Mucosa of descending colon (tissue), 3 donors: Measurements from ENCODE around the gene MRPL34. TPM values are rescaled to one million over a fixed set of nuclear protein-coding genes. Genes with fewer than 3 reads are reported as not detected.

Experiments
- ATAC-seq: fragments of 200-7000 bp; cut with Tn5 transposase; one replicate; pipeline ENCODE4 v1.9.1; 2020; ENCODE audit warnings: mild to moderate bottlenecking, moderate library complexity
- DNase-seq, 3 donors: peaks; one replicate each; pipeline ENCODE4 v3.0.0-alpha.2; 2020
- H3K36me3 ChIP-seq: fragments of 200-600 bp; one replicate; pipeline ENCODE4 v1.8.0; 2021; ENCODE audit warnings: low read depth, mild to moderate bottlenecking
- H3K4me1 ChIP-seq: fragments of 200-600 bp; one replicate; pipeline ENCODE4 v1.8.0; 2021; ENCODE audit warnings: low read depth, mild to moderate bottlenecking
- H3K4me3 ChIP-seq: fragments of 200-600 bp; one replicate; pipeline ENCODE4 v1.8.0; 2021; ENCODE audit warnings: mild to moderate bottlenecking
- H3K9me3 ChIP-seq: fragments of 200-600 bp; one replicate; pipeline ENCODE4 v1.8.0; 2021; ENCODE audit warnings: mild to moderate bottlenecking
- intact Hi-C, 2 donors: fragments of 100-400 bp; cut with DNase I in 1 of 2; cut with micrococcal nuclease in 1 of 2; formaldehyde crosslinking; loops; one replicate each; pipeline versions ENCODE4 v1.11.0 to v1.11.1; 2022; cut with DNase I, micrococcal nuclease
- long read RNA-seq, 2 donors: library from polyadenylated mRNA; unstranded; transcript quantifications; one replicate each; pipeline ENCODE4 v2.0.0, GENCODE V29; 2019 to 2021
- total RNA-seq, 3 donors: library from RNA; stranded (reverse); fragmentation: NEBNext Ultra II Directional in 2 of 3; extraction: Animal tissue kit (Norgen Biotek cat#: 25700) in 2 of 3; gene quantifications; one replicate each; pipeline versions ENCODE4 v1.2.1 to v1.2.4, GENCODE V29; 2021 to 2023
- TF ChIP-seq, protein P1 (sequence below): fragments of 200-600 bp; IDR thresholded peaks from one replicate; pipeline ENCODE4 v1.8.0; 2022; ENCODE audit warnings: antibody characterized with exemption, mild to moderate bottlenecking
- donor health status: DM: no; HTN: no; CAD: no; lungs with moderate emphysema.
- donor health status: DM: no; HTN: no; CAD: no.
- donor health status: DM: no; HTN: yes; CAD: no.

MRPL34 gene
- 100 to 1,000 TPM; 124 to 148 (median 145) TPM for total RNA-seq
- long read RNA-seq, donor 1, transcript MRPL34-201 (2 exons, 968 nt), result major isoform, 106 of 112 reads
- long read RNA-seq, donor 1, partial matches to known transcripts, result 0 of 112 reads
- long read RNA-seq, donor 1, other reads (novel, unspliced or antisense), result 6 of 112 reads
- long read RNA-seq, donor 2, transcript MRPL34-201 (2 exons, 968 nt), result major isoform, 83 of 93 reads
- long read RNA-seq, donor 2, partial matches to known transcripts, result 0 of 93 reads
- long read RNA-seq, donor 2, other reads (novel, unspliced or antisense), result 9 of 93 reads

GRCh38 chr19:17305517-17306284 is at the start of gene MRPL34:
MRPL34 (plus strand) TSS chr19:17305872; CDS start chr19:17305893, 21 bp downstream.
- no peaks in the 10 kb centered on the region for H3K36me3 ChIP-seq
- H3K9me3 ChIP-seq, result no peaks in the 10 kb centered on the region
- DNase-seq, result peak; percentile 98 to 99 (median 98)
- ATAC-seq, result peak; percentile 80
- intact Hi-C loops, result no loop called here
- H3K4me3 ChIP-seq, result peak within 1 kb of the TSS; percentile 60
- peaks cover 35% of the 10 kb centered on the region for H3K4me1 ChIP-seq
- TF ChIP-seq, protein P1, sequence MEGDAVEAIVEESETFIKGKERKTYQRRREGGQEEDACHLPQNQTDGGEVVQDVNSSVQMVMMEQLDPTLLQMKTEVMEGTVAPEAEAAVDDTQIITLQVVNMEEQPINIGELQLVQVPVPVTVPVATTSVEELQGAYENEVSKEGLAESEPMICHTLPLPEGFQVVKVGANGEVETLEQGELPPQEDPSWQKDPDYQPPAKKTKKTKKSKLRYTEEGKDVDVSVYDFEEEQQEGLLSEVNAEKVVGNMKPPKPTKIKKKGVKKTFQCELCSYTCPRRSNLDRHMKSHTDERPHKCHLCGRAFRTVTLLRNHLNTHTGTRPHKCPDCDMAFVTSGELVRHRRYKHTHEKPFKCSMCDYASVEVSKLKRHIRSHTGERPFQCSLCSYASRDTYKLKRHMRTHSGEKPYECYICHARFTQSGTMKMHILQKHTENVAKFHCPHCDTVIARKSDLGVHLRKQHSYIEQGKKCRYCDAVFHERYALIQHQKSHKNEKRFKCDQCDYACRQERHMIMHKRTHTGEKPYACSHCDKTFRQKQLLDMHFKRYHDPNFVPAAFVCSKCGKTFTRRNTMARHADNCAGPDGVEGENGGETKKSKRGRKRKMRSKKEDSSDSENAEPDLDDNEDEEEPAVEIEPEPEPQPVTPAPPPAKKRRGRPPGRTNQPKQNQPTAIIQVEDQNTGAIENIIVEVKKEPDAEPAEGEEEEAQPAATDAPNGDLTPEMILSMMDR, result peak; percentile 80

GRCh38 chr19:17256130-17256529 is 49.5 kb upstream of the MRPL34 start:
- no peaks in the 10 kb centered on the region for H3K9me3 ChIP-seq
- DNase-seq (no peak), ATAC-seq (no peak)
- no peaks in the 10 kb centered on the region for H3K4me1 ChIP-seq
- intact Hi-C loops, result no loop called here
- H3K4me3 ChIP-seq, result no peak overlapping the region
- TF ChIP-seq, protein P1, result no peak
- H3K36me3 ChIP-seq, result no peaks in the 10 kb centered on the region

DNA sequence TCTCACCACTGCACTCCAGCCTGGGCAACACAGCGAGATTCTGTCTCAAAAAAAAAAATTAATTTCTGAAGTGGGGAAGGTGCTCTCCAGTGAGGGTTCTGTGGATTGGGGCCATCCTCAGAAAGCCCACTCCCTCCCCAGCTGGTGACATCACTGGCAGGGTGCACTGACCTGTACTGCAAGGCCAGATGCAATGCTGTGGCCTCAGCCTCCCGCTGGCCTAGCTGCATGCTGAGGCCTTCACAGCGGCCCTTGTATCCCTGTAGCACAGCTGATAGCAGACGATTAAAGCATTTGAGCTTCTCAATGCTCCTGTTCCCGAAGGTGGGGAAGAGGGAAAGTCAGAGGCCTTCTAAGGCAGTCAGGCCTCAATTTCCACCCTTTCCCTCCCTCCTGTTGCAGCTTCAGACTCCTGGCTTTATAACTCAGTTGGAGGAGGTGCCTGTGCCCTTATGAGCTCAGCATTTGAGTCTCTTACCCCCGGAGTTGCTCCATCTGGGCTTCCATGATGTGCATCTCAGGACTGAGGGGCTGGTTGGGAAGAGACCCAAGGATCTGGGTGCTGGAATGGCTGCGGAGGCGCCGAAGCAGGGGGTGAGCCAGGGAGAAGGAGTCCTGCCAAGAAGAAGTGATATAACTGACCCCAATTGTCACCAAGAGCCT is 46.4 kb upstream of the MRPL34 start:
- intact Hi-C loops, result no loop called here
- TF ChIP-seq, protein P1, result no peak
- H3K4me3 ChIP-seq, result no peak overlapping the region
- ATAC-seq (no peak), DNase-seq (no peak)
- H3K9me3 ChIP-seq, result no peaks in the 10 kb centered on the region
- no peaks in the 10 kb centered on the region for H3K36me3 ChIP-seq
- H3K4me1 ChIP-seq, result no peaks in the 10 kb centered on the region

GRCh38 chr19:17259934-17260333 is 45.7 kb upstream of the MRPL34 start:
- H3K36me3 ChIP-seq, result no peaks in the 10 kb centered on the region
- intact Hi-C loops, result no loop called here
- H3K9me3 ChIP-seq, result no peaks in the 10 kb centered on the region
- DNase-seq, result no peak
- no peak overlapping the region for H3K4me3 ChIP-seq
- ATAC-seq, result no peak
- TF ChIP-seq, protein P1, result no peak
- H3K4me1 ChIP-seq, result no peaks in the 10 kb centered on the region

GRCh38 chr19:17260842-17261325 is 44.8 kb upstream of the MRPL34 start:
- H3K9me3 ChIP-seq, result no peaks in the 10 kb centered on the region
- DNase-seq (peak; percentile 88 to 92 (median 88)), ATAC-seq (peak; percentile 99)
- no peak overlapping the region for H3K4me3 ChIP-seq
- intact Hi-C loops, result no loop called here
- no peaks in the 10 kb centered on the region for H3K4me1 ChIP-seq
- TF ChIP-seq, protein P1, result peak; percentile 91
- no peaks in the 10 kb centered on the region for H3K36me3 ChIP-seq
